HL-60 (cell line): ENCODE results near the gene TNFRSF1B.

Source experiments
- GABPA ChIP-seq: IDR thresholded peaks from 2 replicates; pipeline ENCODE4 v1.6.1; 2012; ENCODE audit warnings: low read depth
- POLR2AphosphoS5 ChIP-seq: IDR thresholded peaks from 2 replicates; pipeline ENCODE4 v1.6.1; 2012; ENCODE audit warnings: low read depth
- SPI1 ChIP-seq: IDR thresholded peaks from 2 replicates; pipeline ENCODE4 v1.6.1; 2012; ENCODE audit warnings: low read depth, mild to moderate bottlenecking, borderline replicate concordance
- TF ChIP-seq, protein P1 (sequence below): IDR thresholded peaks from one replicate; pipeline ENCODE4 v1.5.1; 2011; ENCODE audit warnings: low read length, control low read depth, inconsistent platforms; ENCODE audit not compliant: insufficient read depth
- TF ChIP-seq, protein P2 (sequence below): IDR thresholded peaks from 2 replicates; pipeline ENCODE4 v1.6.1; 2012; ENCODE audit warnings: low read depth; ENCODE audit not compliant: insufficient replicate concordance

DNA sequence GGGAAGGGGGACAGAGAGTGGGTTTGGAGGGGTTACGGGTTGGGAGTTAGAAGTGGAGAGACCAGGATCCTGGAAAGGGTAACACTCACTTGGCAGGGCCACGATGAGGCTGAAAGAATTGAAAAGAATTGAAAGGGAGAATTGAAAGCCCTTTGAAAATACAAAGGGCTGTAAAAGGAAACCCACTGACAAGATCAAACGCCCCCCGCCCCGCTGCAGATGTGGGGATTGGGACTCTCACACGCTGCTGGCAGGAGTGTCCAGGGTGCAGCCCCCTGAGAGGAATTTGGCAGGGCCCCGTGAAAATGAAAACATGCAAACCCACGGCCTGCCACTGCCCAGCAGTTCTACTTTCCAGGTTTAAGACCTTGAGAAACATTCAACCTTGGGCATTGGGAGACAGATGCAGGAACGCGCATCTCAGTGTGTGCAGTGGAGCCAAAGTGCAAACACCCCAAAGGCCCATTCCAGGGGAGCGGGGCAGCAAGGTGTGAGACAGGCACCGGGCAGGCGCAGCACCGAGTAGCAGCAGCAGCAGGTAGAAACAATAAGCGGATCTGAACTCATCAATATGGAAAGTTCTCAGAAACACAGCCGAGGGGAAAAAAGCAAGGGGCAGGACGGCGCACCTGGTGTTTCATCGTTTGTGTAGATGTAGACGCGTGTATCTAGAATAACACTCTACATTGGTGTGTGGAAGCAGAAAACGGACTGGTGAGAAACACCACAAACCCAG, 8.3 kb upstream of the TNFRSF1B start:
- TF ChIP-seq, protein P1, sequence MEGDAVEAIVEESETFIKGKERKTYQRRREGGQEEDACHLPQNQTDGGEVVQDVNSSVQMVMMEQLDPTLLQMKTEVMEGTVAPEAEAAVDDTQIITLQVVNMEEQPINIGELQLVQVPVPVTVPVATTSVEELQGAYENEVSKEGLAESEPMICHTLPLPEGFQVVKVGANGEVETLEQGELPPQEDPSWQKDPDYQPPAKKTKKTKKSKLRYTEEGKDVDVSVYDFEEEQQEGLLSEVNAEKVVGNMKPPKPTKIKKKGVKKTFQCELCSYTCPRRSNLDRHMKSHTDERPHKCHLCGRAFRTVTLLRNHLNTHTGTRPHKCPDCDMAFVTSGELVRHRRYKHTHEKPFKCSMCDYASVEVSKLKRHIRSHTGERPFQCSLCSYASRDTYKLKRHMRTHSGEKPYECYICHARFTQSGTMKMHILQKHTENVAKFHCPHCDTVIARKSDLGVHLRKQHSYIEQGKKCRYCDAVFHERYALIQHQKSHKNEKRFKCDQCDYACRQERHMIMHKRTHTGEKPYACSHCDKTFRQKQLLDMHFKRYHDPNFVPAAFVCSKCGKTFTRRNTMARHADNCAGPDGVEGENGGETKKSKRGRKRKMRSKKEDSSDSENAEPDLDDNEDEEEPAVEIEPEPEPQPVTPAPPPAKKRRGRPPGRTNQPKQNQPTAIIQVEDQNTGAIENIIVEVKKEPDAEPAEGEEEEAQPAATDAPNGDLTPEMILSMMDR: no peak
- TF ChIP-seq, protein P2, sequence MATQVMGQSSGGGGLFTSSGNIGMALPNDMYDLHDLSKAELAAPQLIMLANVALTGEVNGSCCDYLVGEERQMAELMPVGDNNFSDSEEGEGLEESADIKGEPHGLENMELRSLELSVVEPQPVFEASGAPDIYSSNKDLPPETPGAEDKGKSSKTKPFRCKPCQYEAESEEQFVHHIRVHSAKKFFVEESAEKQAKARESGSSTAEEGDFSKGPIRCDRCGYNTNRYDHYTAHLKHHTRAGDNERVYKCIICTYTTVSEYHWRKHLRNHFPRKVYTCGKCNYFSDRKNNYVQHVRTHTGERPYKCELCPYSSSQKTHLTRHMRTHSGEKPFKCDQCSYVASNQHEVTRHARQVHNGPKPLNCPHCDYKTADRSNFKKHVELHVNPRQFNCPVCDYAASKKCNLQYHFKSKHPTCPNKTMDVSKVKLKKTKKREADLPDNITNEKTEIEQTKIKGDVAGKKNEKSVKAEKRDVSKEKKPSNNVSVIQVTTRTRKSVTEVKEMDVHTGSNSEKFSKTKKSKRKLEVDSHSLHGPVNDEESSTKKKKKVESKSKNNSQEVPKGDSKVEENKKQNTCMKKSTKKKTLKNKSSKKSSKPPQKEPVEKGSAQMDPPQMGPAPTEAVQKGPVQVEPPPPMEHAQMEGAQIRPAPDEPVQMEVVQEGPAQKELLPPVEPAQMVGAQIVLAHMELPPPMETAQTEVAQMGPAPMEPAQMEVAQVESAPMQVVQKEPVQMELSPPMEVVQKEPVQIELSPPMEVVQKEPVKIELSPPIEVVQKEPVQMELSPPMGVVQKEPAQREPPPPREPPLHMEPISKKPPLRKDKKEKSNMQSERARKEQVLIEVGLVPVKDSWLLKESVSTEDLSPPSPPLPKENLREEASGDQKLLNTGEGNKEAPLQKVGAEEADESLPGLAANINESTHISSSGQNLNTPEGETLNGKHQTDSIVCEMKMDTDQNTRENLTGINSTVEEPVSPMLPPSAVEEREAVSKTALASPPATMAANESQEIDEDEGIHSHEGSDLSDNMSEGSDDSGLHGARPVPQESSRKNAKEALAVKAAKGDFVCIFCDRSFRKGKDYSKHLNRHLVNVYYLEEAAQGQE: no peak
- TF ChIP-seq POLR2AphosphoS5 (no peak), SPI1 (no peak), GABPA (no peak)
